GM19467 (cell line): ENCODE results near the gene P2RX1.
"Not testable (repeated sequence)": the region's sequence is repeated elsewhere in the genome, so short reads cannot be mapped to it uniquely, and the experiment has no call there.

Source experiments
- ATAC-seq: cut with Tn5 transposase; IDR thresholded peaks from one replicate; pipeline ENCODE4 v1.9.1; 2021; ENCODE audit warnings: mild to moderate bottlenecking, moderate library complexity; ENCODE audit not compliant: unreplicated experiment

The P2RX1 gene

GRCh38 chr17:3861761-3862681 is 54.2 kb downstream of the P2RX1 start:
- ATAC-seq, result no peak

DNA sequence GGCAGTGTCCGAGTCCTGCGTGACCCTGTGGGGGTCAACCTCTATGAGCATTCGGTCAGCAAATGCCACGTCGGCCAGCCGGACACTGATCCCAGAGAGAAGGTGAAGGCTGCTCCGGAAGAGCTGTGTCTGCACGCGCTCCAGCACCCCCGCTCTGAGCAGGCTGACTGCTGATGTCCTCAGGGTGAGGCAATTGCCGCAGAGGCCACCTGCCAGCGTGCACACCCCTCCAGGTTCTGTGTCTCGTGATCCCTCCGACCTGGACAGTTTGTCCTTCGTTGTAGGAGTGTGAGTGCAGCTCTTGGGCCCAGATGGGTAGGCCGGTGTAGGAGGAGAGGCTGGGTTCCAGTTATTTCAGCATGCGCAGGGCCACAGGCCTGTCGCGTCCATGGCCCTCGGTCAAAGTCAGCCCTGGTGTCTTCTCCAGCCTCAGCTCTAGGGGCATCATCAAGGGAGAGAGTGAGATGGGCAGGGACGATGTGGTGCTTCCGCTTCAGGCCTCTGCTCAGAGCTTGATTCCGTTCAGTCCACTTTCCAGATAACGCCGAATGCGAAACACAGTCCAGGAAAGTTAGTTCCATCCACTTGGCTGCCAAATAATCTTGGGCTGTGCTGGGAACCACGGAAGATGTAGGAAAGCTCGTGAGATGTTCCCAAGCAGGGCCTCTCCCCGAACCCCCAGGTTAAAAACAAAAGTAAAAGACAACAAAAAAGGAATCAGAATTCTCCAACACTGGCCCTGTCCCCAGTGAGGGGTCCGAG is 55.1 kb downstream of the P2RX1 start:
- ATAC-seq, result no peak

DNA sequence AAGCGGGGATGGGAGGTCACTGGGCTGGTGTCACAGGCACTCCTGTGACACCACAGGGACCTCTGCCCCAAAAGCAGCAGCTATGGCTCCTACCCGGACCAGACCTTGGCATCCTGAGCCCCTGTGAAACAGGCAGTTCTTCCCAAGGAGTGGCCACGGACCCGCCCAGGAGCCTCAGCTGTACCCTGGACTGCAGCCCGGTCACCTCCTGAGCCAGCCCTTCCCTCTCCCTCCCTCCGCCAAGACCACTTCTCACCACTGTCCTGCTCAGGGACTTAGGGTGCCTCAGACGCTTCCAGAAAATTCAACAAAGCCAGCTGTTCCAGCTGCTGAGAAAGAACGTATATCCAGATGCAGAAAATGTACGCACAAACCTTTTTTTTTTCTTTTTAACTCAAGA is 56.3 kb downstream of the P2RX1 start:
- no peak for ATAC-seq

GRCh38 chr17:3857261-3858105 is 58.8 kb downstream of the P2RX1 start:
- ATAC-seq, result no peak

GRCh38 chr17:3854204-3854603 is 62.1 kb downstream of the P2RX1 start:
- not testable (repeated sequence) for ATAC-seq

DNA sequence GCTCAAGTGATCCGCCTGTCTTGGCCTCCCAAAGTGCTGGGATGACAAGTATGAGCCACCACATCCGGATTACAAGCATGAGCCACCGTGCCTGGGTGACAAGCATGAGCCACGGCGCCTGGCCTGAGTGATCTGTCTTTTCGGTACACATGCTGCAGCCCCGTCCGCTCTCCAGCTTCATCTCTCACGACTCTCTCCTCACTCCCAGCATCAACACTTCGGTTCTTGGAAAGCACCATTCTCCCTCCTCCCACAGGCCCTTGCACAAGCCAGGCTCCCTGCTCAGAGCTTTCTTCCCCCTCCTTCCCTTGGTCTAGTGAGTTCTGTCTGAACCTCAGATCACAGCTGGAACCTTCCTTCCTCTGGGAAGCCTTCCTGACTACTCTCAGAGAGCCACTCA is 63.7 kb downstream of the P2RX1 start:
- ATAC-seq, result no peak

- ATAC-seq, result no peak
Measured at GRCh38 chr17:3851461-3852100, 64.7 kb downstream of the P2RX1 start.

GRCh38 chr17:3848229-3848835 is 67.9 kb downstream of the P2RX1 start:
- ATAC-seq, result no peak

DNA sequence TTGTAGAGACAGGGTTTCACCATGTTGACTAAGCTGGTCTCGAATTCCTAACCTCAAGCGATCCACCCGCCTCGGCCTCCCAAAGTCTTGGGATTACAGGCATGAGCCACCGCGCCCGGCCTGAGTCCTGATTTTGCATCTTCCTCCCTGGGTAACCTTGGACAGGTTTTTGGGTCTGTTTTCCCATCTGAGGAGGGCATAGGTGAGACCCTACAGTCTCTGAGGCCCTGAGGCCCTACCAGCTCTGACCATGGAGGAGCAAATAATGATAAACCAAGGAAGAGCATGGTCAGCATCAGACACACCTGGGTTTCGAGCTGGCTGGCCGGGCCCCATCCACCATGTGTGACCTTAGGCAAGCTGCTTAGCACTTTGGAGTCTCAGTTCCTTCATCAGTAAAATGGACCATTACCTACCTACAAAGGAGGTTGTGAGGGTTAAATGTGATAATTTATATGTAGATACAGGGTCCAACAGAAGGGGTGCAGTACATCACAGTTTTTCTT is 69.0 kb downstream of the P2RX1 start:
- no peak for ATAC-seq
